GM18907 (cell line): ENCODE measurements around the gene DENND2D.

ENCODE experiments used
- ATAC-seq: cut with Tn5 transposase; IDR thresholded peaks from one replicate; pipeline ENCODE4 v1.9.1; 2021; ENCODE audit warnings: mild to moderate bottlenecking, moderate library complexity; ENCODE audit not compliant: unreplicated experiment

The DENND2D gene

GRCh38 chr1:111141245-111142220 is 58.9 kb downstream of the DENND2D start:
- ATAC-seq = no peak

- no peak for ATAC-seq
Measured at GRCh38 chr1:111140680-111140967, 59.8 kb downstream of the DENND2D start.

GRCh38 chr1:111139956-111140679 is 60.3 kb downstream of the DENND2D start, which contains the start of the genes CEPT1 and DRAM2:
TSS of gene CEPT1 (plus strand) at chr1:111140223. CDS start at chr1:111147715, 7,492 bp downstream.
TSS of gene DRAM2 (minus strand) at chr1:111140093. CDS start at chr1:111131554, 8,539 bp downstream.
- peak; percentile 74 for ATAC-seq

GRCh38 chr1:111139324-111139955 is 61.0 kb downstream of the DENND2D start:
- ATAC-seq = peak; percentile 41
